ENCODE results near the gene C19orf81. TPM values are rescaled to one million over a fixed set of nuclear protein-coding genes. Genes with fewer than 3 reads are reported as not detected.

The C19orf81 gene
- total and polyA plus RNA-seq, 2 of the 8 experiments (the other 6 are each of a cell fraction or from before 2014, with no cell fraction given): 11.7 to 13.0 TPM

DNA sequence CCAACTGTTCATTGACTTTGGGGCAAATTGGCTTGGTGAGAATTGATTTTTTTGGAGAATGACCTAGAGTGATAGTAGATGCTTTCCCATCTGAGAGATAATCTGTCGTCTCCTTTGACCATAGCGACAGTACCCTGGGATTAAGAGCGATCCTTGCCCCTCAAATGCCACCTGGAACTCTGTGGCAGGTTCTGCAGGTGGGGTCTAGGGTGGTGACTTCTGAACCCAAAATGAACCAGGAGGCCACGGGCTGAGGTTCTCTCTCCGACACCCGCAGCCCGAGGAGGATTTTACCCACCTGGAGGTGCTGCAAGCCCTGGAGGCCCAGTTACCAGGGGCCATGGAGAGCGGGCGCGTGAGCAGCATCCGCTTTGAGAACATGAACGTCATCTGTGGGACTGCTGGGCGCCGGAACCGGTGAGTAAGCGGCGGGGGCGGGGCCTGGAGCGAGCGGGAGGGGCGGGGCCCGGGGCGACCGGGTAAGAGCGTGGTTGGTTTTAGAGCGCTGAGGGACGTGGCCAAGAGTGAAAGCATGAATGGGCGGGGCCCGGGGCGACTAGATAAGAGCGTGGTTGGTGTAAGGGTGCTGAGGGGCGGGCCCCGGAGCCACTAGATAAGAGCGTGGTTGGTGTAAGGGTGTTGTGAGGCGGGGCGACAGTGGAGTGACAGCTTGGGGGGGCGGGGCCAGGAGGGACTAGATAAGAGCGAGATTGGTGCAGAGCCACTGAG is 8.6 kb downstream of the C19orf81 start (continued):
- TF ChIP-seq, protein P1, sequence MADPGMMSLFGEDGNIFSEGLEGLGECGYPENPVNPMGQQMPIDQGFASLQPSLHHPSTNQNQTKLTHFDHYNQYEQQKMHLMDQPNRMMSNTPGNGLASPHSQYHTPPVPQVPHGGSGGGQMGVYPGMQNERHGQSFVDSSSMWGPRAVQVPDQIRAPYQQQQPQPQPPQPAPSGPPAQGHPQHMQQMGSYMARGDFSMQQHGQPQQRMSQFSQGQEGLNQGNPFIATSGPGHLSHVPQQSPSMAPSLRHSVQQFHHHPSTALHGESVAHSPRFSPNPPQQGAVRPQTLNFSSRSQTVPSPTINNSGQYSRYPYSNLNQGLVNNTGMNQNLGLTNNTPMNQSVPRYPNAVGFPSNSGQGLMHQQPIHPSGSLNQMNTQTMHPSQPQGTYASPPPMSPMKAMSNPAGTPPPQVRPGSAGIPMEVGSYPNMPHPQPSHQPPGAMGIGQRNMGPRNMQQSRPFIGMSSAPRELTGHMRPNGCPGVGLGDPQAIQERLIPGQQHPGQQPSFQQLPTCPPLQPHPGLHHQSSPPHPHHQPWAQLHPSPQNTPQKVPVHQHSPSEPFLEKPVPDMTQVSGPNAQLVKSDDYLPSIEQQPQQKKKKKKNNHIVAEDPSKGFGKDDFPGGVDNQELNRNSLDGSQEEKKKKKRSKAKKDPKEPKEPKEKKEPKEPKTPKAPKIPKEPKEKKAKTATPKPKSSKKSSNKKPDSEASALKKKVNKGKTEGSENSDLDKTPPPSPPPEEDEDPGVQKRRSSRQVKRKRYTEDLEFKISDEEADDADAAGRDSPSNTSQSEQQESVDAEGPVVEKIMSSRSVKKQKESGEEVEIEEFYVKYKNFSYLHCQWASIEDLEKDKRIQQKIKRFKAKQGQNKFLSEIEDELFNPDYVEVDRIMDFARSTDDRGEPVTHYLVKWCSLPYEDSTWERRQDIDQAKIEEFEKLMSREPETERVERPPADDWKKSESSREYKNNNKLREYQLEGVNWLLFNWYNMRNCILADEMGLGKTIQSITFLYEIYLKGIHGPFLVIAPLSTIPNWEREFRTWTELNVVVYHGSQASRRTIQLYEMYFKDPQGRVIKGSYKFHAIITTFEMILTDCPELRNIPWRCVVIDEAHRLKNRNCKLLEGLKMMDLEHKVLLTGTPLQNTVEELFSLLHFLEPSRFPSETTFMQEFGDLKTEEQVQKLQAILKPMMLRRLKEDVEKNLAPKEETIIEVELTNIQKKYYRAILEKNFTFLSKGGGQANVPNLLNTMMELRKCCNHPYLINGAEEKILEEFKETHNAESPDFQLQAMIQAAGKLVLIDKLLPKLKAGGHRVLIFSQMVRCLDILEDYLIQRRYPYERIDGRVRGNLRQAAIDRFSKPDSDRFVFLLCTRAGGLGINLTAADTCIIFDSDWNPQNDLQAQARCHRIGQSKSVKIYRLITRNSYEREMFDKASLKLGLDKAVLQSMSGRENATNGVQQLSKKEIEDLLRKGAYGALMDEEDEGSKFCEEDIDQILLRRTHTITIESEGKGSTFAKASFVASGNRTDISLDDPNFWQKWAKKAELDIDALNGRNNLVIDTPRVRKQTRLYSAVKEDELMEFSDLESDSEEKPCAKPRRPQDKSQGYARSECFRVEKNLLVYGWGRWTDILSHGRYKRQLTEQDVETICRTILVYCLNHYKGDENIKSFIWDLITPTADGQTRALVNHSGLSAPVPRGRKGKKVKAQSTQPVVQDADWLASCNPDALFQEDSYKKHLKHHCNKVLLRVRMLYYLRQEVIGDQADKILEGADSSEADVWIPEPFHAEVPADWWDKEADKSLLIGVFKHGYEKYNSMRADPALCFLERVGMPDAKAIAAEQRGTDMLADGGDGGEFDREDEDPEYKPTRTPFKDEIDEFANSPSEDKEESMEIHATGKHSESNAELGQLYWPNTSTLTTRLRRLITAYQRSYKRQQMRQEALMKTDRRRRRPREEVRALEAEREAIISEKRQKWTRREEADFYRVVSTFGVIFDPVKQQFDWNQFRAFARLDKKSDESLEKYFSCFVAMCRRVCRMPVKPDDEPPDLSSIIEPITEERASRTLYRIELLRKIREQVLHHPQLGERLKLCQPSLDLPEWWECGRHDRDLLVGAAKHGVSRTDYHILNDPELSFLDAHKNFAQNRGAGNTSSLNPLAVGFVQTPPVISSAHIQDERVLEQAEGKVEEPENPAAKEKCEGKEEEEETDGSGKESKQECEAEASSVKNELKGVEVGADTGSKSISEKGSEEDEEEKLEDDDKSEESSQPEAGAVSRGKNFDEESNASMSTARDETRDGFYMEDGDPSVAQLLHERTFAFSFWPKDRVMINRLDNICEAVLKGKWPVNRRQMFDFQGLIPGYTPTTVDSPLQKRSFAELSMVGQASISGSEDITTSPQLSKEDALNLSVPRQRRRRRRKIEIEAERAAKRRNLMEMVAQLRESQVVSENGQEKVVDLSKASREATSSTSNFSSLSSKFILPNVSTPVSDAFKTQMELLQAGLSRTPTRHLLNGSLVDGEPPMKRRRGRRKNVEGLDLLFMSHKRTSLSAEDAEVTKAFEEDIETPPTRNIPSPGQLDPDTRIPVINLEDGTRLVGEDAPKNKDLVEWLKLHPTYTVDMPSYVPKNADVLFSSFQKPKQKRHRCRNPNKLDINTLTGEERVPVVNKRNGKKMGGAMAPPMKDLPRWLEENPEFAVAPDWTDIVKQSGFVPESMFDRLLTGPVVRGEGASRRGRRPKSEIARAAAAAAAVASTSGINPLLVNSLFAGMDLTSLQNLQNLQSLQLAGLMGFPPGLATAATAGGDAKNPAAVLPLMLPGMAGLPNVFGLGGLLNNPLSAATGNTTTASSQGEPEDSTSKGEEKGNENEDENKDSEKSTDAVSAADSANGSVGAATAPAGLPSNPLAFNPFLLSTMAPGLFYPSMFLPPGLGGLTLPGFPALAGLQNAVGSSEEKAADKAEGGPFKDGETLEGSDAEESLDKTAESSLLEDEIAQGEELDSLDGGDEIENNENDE (IDR thresholded peaks at IDR 0.05; ENCODE audit: insufficient replicate concordance, low read length): no peak
- TF ChIP-seq BCL11A (IDR thresholded peaks at IDR 0.05; ENCODE audit: low read depth in 2 of 2, low read length in 2 of 2) (no peak), NANOG (IDR thresholded peaks at IDR 0.05; ENCODE audit: insufficient read depth, low read depth, low read length, poor library complexity, severe bottlenecking) (no peak), CTBP2 (IDR thresholded peaks at IDR 0.05; ENCODE audit: borderline replicate concordance, insufficient read depth, insufficient read length, low read length) (no peak), KDM4A (IDR thresholded peaks at IDR 0.05; ENCODE audit: low read depth, low read length, severe bottlenecking) (peak; percentile 3), KDM5A (IDR thresholded peaks at IDR 0.05; ENCODE audit: low read length) (no peak), PHF8 (conservative IDR thresholded peaks at IDR 0.05; ENCODE audit: low read depth, low read length) (peak; percentile 68), GTF2F1 (IDR thresholded peaks at IDR 0.05; ENCODE audit: borderline replicate concordance, low read depth, low read length) (no peak; the same call in 1 of the 2 replicates)
- TF ChIP-seq, protein P2, sequence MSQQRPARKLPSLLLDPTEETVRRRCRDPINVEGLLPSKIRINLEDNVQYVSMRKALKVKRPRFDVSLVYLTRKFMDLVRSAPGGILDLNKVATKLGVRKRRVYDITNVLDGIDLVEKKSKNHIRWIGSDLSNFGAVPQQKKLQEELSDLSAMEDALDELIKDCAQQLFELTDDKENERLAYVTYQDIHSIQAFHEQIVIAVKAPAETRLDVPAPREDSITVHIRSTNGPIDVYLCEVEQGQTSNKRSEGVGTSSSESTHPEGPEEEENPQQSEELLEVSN (IDR thresholded peaks at IDR 0.05): peak; percentile 14; the same call in 1 of the 2 replicates
